ENCODE data around the gene HAUS7.

GRCh38 chrX:153502131-153502530 lies 31.8 kb upstream of the HAUS7 start:
- TF ChIP-seq ZNF391 (tag by site-specific recombination; IDR thresholded peaks at IDR 0.05; ENCODE audit: borderline replicate concordance, low read depth) (no peak), ZNF518A (tag by site-specific recombination; conservative IDR thresholded peaks at IDR 0.05; ENCODE audit: low read depth) (no peak), SETDB1 (IDR thresholded peaks at IDR 0.05; ENCODE audit: insufficient read length, low read length) (no peak), ZNF404 (tag by site-specific recombination; IDR thresholded peaks at IDR 0.05) (no peak), KLF1 (tag by site-specific recombination; IDR thresholded peaks at IDR 0.05) (no peak)
- TF ChIP-seq, protein P1, sequence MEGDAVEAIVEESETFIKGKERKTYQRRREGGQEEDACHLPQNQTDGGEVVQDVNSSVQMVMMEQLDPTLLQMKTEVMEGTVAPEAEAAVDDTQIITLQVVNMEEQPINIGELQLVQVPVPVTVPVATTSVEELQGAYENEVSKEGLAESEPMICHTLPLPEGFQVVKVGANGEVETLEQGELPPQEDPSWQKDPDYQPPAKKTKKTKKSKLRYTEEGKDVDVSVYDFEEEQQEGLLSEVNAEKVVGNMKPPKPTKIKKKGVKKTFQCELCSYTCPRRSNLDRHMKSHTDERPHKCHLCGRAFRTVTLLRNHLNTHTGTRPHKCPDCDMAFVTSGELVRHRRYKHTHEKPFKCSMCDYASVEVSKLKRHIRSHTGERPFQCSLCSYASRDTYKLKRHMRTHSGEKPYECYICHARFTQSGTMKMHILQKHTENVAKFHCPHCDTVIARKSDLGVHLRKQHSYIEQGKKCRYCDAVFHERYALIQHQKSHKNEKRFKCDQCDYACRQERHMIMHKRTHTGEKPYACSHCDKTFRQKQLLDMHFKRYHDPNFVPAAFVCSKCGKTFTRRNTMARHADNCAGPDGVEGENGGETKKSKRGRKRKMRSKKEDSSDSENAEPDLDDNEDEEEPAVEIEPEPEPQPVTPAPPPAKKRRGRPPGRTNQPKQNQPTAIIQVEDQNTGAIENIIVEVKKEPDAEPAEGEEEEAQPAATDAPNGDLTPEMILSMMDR (tag by site-specific recombination; IDR thresholded peaks at IDR 0.05), result no peak

Data from HEK293 (cell line).